ENCODE results near the gene FCN1. TPM values are rescaled to one million over a fixed set of nuclear protein-coding genes. Genes with fewer than 3 reads are reported as not detected.

FCN1 gene
- total and polyA plus RNA-seq, 7 experiments from 2014 or later = 2.1 to 561 (median 8.1) TPM; not detected in 1

GRCh38 chr9:134875371-134875770, 42.3 kb downstream of the FCN1 start:
- Histone ChIP-seq H3K4me3 (ENCODE audit: low read length) (no peak overlapping the region), H3K27ac (ENCODE audit: low read depth, low read length) (no peak overlapping the region), H3K9me3 (ENCODE audit: control insufficient read depth in 2 of 3, low read length in 3 of 3) (no peaks in the 10 kb centered on the region), H3K27me3 (ENCODE audit: control insufficient read depth in 2 of 2, insufficient read depth in 2 of 2, low read length in 2 of 2) (no peaks in the 10 kb centered on the region), H3K36me3 (ENCODE audit: control insufficient read depth in 2 of 3, insufficient read depth in 3 of 3, low read length in 3 of 3) (no peaks in the 10 kb centered on the region), H3K4me1 (ENCODE audit: control insufficient read depth in 2 of 2, insufficient read depth in 2 of 2, low read length in 2 of 2) (no peaks in the 10 kb centered on the region)
- Mint-ChIP-seq H3K27ac (no peak overlapping the region), H3K36me3 (no peaks in the 10 kb centered on the region), H3K27me3 (peaks cover 0 to 10% (median 4%) of the 10 kb centered on the region in 5 donors), H3K4me1 (peaks cover 0 to 4% (median 0%) of the 10 kb centered on the region in 7 donors), H3K4me3 (no peak overlapping the region), H3K9me3 (peaks cover 0 to 6% (median 0%) of the 10 kb centered on the region in 11 donors)
- CTCF ChIA-PET = no interaction called here
- DNase-seq (no peak), ATAC-seq (no peak)
- POLR2A ChIA-PET = no interaction called here
- intact Hi-C loops (cut with micrococcal nuclease) = no loop called here

GRCh38 chr9:134872482-134873231, 45.1 kb downstream of the FCN1 start:
- Mint-ChIP-seq H3K4me3 (no peak overlapping the region), H3K36me3 (no peaks in the 10 kb centered on the region), H3K27me3 (peaks cover 0 to 11% (median 4%) of the 10 kb centered on the region in 5 donors), H3K9me3 (peaks cover 0 to 6% (median 0%) of the 10 kb centered on the region in 11 donors), H3K27ac (no peak overlapping the region), H3K4me1 (peaks cover 0 to 4% (median 0%) of the 10 kb centered on the region in 7 donors)
- ChIA-PET CTCF (no interaction called here), POLR2A (no interaction called here)
- no peaks in the 10 kb centered on the region for H3K9me3 ChIP-seq (ENCODE audit: control insufficient read depth in 2 of 3, low read length in 3 of 3)
- intact Hi-C loops (cut with micrococcal nuclease) = no loop called here
- no peaks in the 10 kb centered on the region for H3K36me3 ChIP-seq (ENCODE audit: control insufficient read depth in 2 of 3, insufficient read depth in 3 of 3, low read length in 3 of 3)
- no peak overlapping the region for H3K27ac ChIP-seq (ENCODE audit: low read depth, low read length)
- H3K4me1 ChIP-seq (ENCODE audit: control insufficient read depth in 2 of 2, insufficient read depth in 2 of 2, low read length in 2 of 2) = no peaks in the 10 kb centered on the region
- no peak for ATAC-seq
- H3K27me3 ChIP-seq (ENCODE audit: control insufficient read depth in 2 of 2, insufficient read depth in 2 of 2, low read length in 2 of 2) = no peaks in the 10 kb centered on the region
- no peak overlapping the region for H3K4me3 ChIP-seq (ENCODE audit: low read length)
- DNase-seq = no peak

- H3K4me1 Mint-ChIP-seq = peaks cover 0 to 4% (median 0%) of the 10 kb centered on the region in 7 donors
- H3K9me3 Mint-ChIP-seq = peaks cover 0 to 6% (median 0%) of the 10 kb centered on the region in 11 donors
- H3K4me3 Mint-ChIP-seq = no peak overlapping the region
- no peaks in the 10 kb centered on the region for H3K36me3 Mint-ChIP-seq
- Histone ChIP-seq H3K4me3 (ENCODE audit: low read length) (no peak overlapping the region), H3K36me3 (ENCODE audit: control insufficient read depth in 2 of 3, insufficient read depth in 3 of 3, low read length in 3 of 3) (no peaks in the 10 kb centered on the region), H3K4me1 (ENCODE audit: control insufficient read depth in 2 of 2, insufficient read depth in 2 of 2, low read length in 2 of 2) (no peaks in the 10 kb centered on the region), H3K27me3 (ENCODE audit: control insufficient read depth in 2 of 2, insufficient read depth in 2 of 2, low read length in 2 of 2) (no peaks in the 10 kb centered on the region), H3K27ac (ENCODE audit: low read depth, low read length) (no peak overlapping the region), H3K9me3 (ENCODE audit: control insufficient read depth in 2 of 3, low read length in 3 of 3) (no peaks in the 10 kb centered on the region)
- no peak overlapping the region for H3K27ac Mint-ChIP-seq
- no peak for DNase-seq
- ATAC-seq = no peak
- intact Hi-C loops (cut with micrococcal nuclease) = no loop called here
- CTCF ChIA-PET = no interaction called here
- POLR2A ChIA-PET = no interaction called here
- peaks cover 0 to 11% (median under 1%) of the 10 kb centered on the region in 5 donors for H3K27me3 Mint-ChIP-seq
These were observed 45.9 kb downstream of the FCN1 start for GRCh38 chr9:134871697-134872340.

- Mint-ChIP-seq H3K4me3 (no peak overlapping the region), H3K36me3 (no peaks in the 10 kb centered on the region), H3K27me3 (peaks cover 0 to 11% (median 0%) of the 10 kb centered on the region in 5 donors), H3K9me3 (peaks cover 0 to 6% (median 0%) of the 10 kb centered on the region in 11 donors), H3K4me1 (peaks cover 0 to 4% (median 0%) of the 10 kb centered on the region in 7 donors), H3K27ac (no peak overlapping the region)
- intact Hi-C loops (cut with micrococcal nuclease) = no loop called here
- Histone ChIP-seq H3K9me3 (ENCODE audit: control insufficient read depth in 2 of 3, low read length in 3 of 3) (no peaks in the 10 kb centered on the region), H3K36me3 (ENCODE audit: control insufficient read depth in 2 of 3, insufficient read depth in 3 of 3, low read length in 3 of 3) (no peaks in the 10 kb centered on the region), H3K4me3 (ENCODE audit: low read length) (no peak overlapping the region), H3K4me1 (ENCODE audit: control insufficient read depth in 2 of 2, insufficient read depth in 2 of 2, low read length in 2 of 2) (no peaks in the 10 kb centered on the region), H3K27me3 (ENCODE audit: control insufficient read depth in 2 of 2, insufficient read depth in 2 of 2, low read length in 2 of 2) (no peaks in the 10 kb centered on the region), H3K27ac (ENCODE audit: low read depth, low read length) (no peak overlapping the region)
- DNase-seq (no peak), ATAC-seq (no peak)
- POLR2A ChIA-PET = no interaction called here
- CTCF ChIA-PET = no interaction called here
These were observed 46.7 kb downstream of the FCN1 start for GRCh38 chr9:134870746-134871662.

GRCh38 chr9:134870301-134870694, 47.4 kb downstream of the FCN1 start:
- H3K4me1 Mint-ChIP-seq = peaks cover 0 to 4% (median 0%) of the 10 kb centered on the region in 7 donors
- H3K27me3 ChIP-seq (ENCODE audit: control insufficient read depth in 2 of 2, insufficient read depth in 2 of 2, low read length in 2 of 2) = no peaks in the 10 kb centered on the region
- H3K9me3 ChIP-seq (ENCODE audit: control insufficient read depth in 2 of 3, low read length in 3 of 3) = no peaks in the 10 kb centered on the region
- H3K27ac ChIP-seq (ENCODE audit: low read depth, low read length) = no peak overlapping the region
- H3K4me1 ChIP-seq (ENCODE audit: control insufficient read depth in 2 of 2, insufficient read depth in 2 of 2, low read length in 2 of 2) = no peaks in the 10 kb centered on the region
- H3K36me3 Mint-ChIP-seq = no peaks in the 10 kb centered on the region
- peaks cover 0 to 6% (median 0%) of the 10 kb centered on the region in 11 donors for H3K9me3 Mint-ChIP-seq
- H3K4me3 Mint-ChIP-seq = no peak overlapping the region
- POLR2A ChIA-PET = no interaction called here
- CTCF ChIA-PET = no interaction called here
- H3K27me3 Mint-ChIP-seq = peaks cover 0 to 11% (median 0%) of the 10 kb centered on the region in 5 donors
- no peaks in the 10 kb centered on the region for H3K36me3 ChIP-seq (ENCODE audit: control insufficient read depth in 2 of 3, insufficient read depth in 3 of 3, low read length in 3 of 3)
- no peak overlapping the region for H3K4me3 ChIP-seq (ENCODE audit: low read length)
- no peak overlapping the region for H3K27ac Mint-ChIP-seq
- ATAC-seq (no peak), DNase-seq (no peak)
- intact Hi-C loops (cut with micrococcal nuclease) = no loop called here

DNA sequence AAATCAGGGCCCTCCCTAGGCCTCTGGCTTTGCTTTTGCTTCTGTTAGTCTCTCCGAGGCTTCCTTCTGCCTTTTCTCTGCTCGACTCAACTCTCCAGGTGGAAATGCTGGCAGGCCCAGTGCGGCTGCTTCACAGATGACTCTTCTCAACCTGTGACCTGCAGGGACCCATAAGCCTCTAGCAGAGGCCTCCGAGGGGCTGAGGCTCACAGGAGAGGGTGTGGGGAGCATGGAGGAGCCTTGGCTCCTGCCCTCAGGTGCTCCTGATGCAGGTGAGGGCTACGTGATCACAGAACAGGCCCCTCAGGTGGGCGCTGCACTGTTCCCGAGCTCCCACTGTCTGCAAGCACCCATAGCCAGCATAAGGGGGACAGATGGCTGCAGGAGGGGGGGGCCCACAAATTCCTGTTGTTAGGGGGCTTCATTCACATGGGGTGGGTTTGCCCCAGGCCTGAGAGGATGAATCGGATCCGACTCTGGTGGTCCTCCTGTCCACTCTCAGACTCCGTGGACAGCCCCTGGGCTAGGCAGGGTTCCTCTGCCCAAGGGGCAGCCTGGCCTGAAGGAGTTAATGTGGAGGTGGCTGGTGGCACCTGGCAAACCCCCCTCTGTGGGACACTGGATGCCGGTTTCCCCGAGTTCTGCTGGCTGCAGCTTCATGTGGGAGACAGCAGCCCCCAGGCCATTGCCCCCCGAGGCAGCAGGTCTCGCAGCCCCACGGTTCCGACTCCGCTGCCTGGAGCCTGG, 48.0 kb downstream of the FCN1 start:
- Histone ChIP-seq H3K27ac (ENCODE audit: low read depth, low read length) (no peak overlapping the region), H3K4me3 (ENCODE audit: low read length) (no peak overlapping the region), H3K36me3 (ENCODE audit: control insufficient read depth in 2 of 3, insufficient read depth in 3 of 3, low read length in 3 of 3) (no peaks in the 10 kb centered on the region), H3K9me3 (ENCODE audit: control insufficient read depth in 2 of 3, low read length in 3 of 3) (no peaks in the 10 kb centered on the region), H3K4me1 (ENCODE audit: control insufficient read depth in 2 of 2, insufficient read depth in 2 of 2, low read length in 2 of 2) (no peaks in the 10 kb centered on the region), H3K27me3 (ENCODE audit: control insufficient read depth in 2 of 2, insufficient read depth in 2 of 2, low read length in 2 of 2) (no peaks in the 10 kb centered on the region)
- peaks cover 0 to 11% (median 0%) of the 10 kb centered on the region in 5 donors for H3K27me3 Mint-ChIP-seq
- DNase-seq = no peak
- peaks cover 0 to 6% (median 0%) of the 10 kb centered on the region in 11 donors for H3K9me3 Mint-ChIP-seq
- ChIA-PET POLR2A (no interaction called here), CTCF (no interaction called here)
- peaks cover 0 to 4% (median 0%) of the 10 kb centered on the region in 7 donors for H3K4me1 Mint-ChIP-seq
- H3K4me3 Mint-ChIP-seq = no peak overlapping the region
- H3K27ac Mint-ChIP-seq = no peak overlapping the region
- intact Hi-C loops (cut with micrococcal nuclease) = no loop called here
- H3K36me3 Mint-ChIP-seq = no peaks in the 10 kb centered on the region
- no peak for ATAC-seq
